Adipocyte (in vitro differentiated cells): ENCODE data around the gene CRABP2.

ENCODE experiments used
- DNase-seq: peaks from one replicate; pipeline ENCODE4 v3.0.0-alpha.2; 2015; ENCODE audit warnings: low read depth
- H3K27me3 ChIP-seq: replicated peaks from 2 replicates; pipeline ENCODE4 v1.7.0; 2013; ENCODE audit warnings: mild to moderate bottlenecking, low read length, moderate library complexity; ENCODE audit not compliant: control insufficient read depth, insufficient read depth
- H3K36me3 ChIP-seq: 2 replicates; pipeline ENCODE4 v1.7.0; 2013; ENCODE audit warnings: low read length, mild to moderate bottlenecking, moderate library complexity; ENCODE audit not compliant: control insufficient read depth, insufficient read depth, severe bottlenecking
- H3K4me1 ChIP-seq: 2 replicates; pipeline ENCODE4 v1.7.0; 2013; ENCODE audit warnings: mild to moderate bottlenecking, low read length, moderate library complexity; ENCODE audit not compliant: control insufficient read depth, insufficient read depth
- H3K4me3 ChIP-seq: 2 replicates; pipeline ENCODE4 v1.7.0; 2013; ENCODE audit warnings: mild to moderate bottlenecking, low read length, moderate library complexity
- H3K9ac ChIP-seq: 2 replicates; pipeline ENCODE4 v1.7.0; 2013; ENCODE audit warnings: mild to moderate bottlenecking, low read length, moderate library complexity
- H3K9me3 ChIP-seq: 2 replicates; pipeline ENCODE4 v1.7.0; 2013; ENCODE audit warnings: mild to moderate bottlenecking, low read length, moderate library complexity; ENCODE audit not compliant: control insufficient read depth

Gene CRABP2

GRCh38 chr1:156684227-156684782 is 21.1 kb downstream of the CRABP2 start:
- H3K27me3 ChIP-seq = peaks cover 6% of the 10 kb centered on the region
- no peak for DNase-seq
- no peaks in the 10 kb centered on the region for H3K36me3 ChIP-seq
- no peak overlapping the region for H3K4me3 ChIP-seq
- H3K4me1 ChIP-seq = peaks cover 5% of the 10 kb centered on the region
- H3K9ac ChIP-seq = no peak overlapping the region
- no peaks in the 10 kb centered on the region for H3K9me3 ChIP-seq

- H3K27me3 ChIP-seq = peaks cover 6% of the 10 kb centered on the region
- no peak for DNase-seq
These were observed 23.1 kb downstream of the CRABP2 start for GRCh38 chr1:156682166-156682890.

GRCh38 chr1:156681196-156681960 is 24.0 kb downstream of the CRABP2 start:
- no peak for DNase-seq
- H3K36me3 ChIP-seq = no peaks in the 10 kb centered on the region
- H3K4me3 ChIP-seq = no peak overlapping the region
- H3K9ac ChIP-seq = no peak overlapping the region
- H3K4me1 ChIP-seq = peaks cover 10% of the 10 kb centered on the region
- peaks cover 6% of the 10 kb centered on the region for H3K27me3 ChIP-seq
- H3K9me3 ChIP-seq = no peaks in the 10 kb centered on the region

More at GRCh38 chr1:156682166-156682890, 23.1 kb downstream of the CRABP2 start:
- Histone ChIP-seq H3K4me3 (no peak overlapping the region), H3K9me3 (no peaks in the 10 kb centered on the region), H3K9ac (no peak overlapping the region), H3K36me3 (no peaks in the 10 kb centered on the region), H3K4me1 (peaks cover 10% of the 10 kb centered on the region)

- peaks cover 6% of the 10 kb centered on the region for H3K27me3 ChIP-seq
- H3K36me3 ChIP-seq = no peaks in the 10 kb centered on the region
These were observed 25.3 kb downstream of the CRABP2 start for GRCh38 chr1:156680056-156680455.

GRCh38 chr1:156677616-156678596 is 27.5 kb downstream of the CRABP2 start:
- Histone ChIP-seq H3K4me3 (peak overlapping the region; percentile 54), H3K9me3 (no peaks in the 10 kb centered on the region), H3K9ac (peak overlapping the region; percentile 36), H3K27me3 (peaks cover 6% of the 10 kb centered on the region), H3K4me1 (peaks cover 6% of the 10 kb centered on the region), H3K36me3 (no peaks in the 10 kb centered on the region)
- peak; percentile 88 for DNase-seq

More at GRCh38 chr1:156680056-156680455, 25.3 kb downstream of the CRABP2 start:
- H3K4me1 ChIP-seq = peaks cover 10% of the 10 kb centered on the region
- H3K9me3 ChIP-seq = no peaks in the 10 kb centered on the region
- DNase-seq = no peak
- no peak overlapping the region for H3K4me3 ChIP-seq
- H3K9ac ChIP-seq = no peak overlapping the region

GRCh38 chr1:156676820-156677615 is 28.4 kb downstream of the CRABP2 start, which contains the start of gene NES:
TSS of gene NES (minus strand) at chr1:156677407. CDS start at chr1:156677264, 143 bp downstream.
- H3K4me1 ChIP-seq = peaks cover 6% of the 10 kb centered on the region
- H3K9me3 ChIP-seq = no peaks in the 10 kb centered on the region
- H3K9ac ChIP-seq = peak within 1 kb of the TSS; percentile 36
- H3K36me3 ChIP-seq = no peaks in the 10 kb centered on the region
- H3K4me3 ChIP-seq = peak within 1 kb of the TSS; percentile 54
- peak; percentile 78 for DNase-seq
- peaks cover 4% of the 10 kb centered on the region for H3K27me3 ChIP-seq

GRCh38 chr1:156676114-156676819 is 29.1 kb downstream of the CRABP2 start:
- DNase-seq = peak; percentile 51
- Histone ChIP-seq H3K4me3 (no peak overlapping the region), H3K27me3 (no peaks in the 10 kb centered on the region), H3K4me1 (peaks cover 6% of the 10 kb centered on the region), H3K36me3 (no peaks in the 10 kb centered on the region), H3K9me3 (no peaks in the 10 kb centered on the region), H3K9ac (no peak overlapping the region)

- peak; percentile 48 for DNase-seq
- H3K4me1 ChIP-seq = peaks cover 6% of the 10 kb centered on the region
- H3K9me3 ChIP-seq = no peaks in the 10 kb centered on the region
- H3K9ac ChIP-seq = no peak overlapping the region
- no peaks in the 10 kb centered on the region for H3K27me3 ChIP-seq
- no peak overlapping the region for H3K4me3 ChIP-seq
- H3K36me3 ChIP-seq = no peaks in the 10 kb centered on the region
These were observed 29.9 kb downstream of the CRABP2 start for GRCh38 chr1:156675210-156676113.

GRCh38 chr1:156673387-156674121 is 31.8 kb downstream of the CRABP2 start:
- no peaks in the 10 kb centered on the region for H3K27me3 ChIP-seq
- no peak overlapping the region for H3K9ac ChIP-seq
- H3K4me3 ChIP-seq = no peak overlapping the region
- no peaks in the 10 kb centered on the region for H3K36me3 ChIP-seq
- peaks cover 6% of the 10 kb centered on the region for H3K4me1 ChIP-seq
- no peaks in the 10 kb centered on the region for H3K9me3 ChIP-seq
- no peak for DNase-seq
